Measurements from ENCODE around the gene CFAP54. TPM values are rescaled to one million over a fixed set of nuclear protein-coding genes. Genes with fewer than 3 reads are reported as not detected.

CFAP54 gene
- total and polyA plus RNA-seq, 2 experiments from 2014 or later: 0.07 to 0.76 TPM

GRCh38 chr12:96496944-96497343 is 7.6 kb downstream of the CFAP54 start:
- TF ChIP-seq ZNF331 (CRISPR knock-in tag; IDR thresholded peaks at IDR 0.05; ENCODE audit: low read depth) (no peak), EZH2phosphoT487 (IDR thresholded peaks at IDR 0.05; ENCODE audit: unreplicated experiment) (no peak), NANOG (IDR thresholded peaks at IDR 0.05; ENCODE audit: borderline replicate concordance) (no peak), EZH2 (IDR thresholded peaks at IDR 0.05; ENCODE audit: low read depth, unreplicated experiment) (no peak), POLR2AphosphoS5 (IDR thresholded peaks at IDR 0.05; ENCODE audit: low read depth) (no peak), CTCF (conservative IDR thresholded peaks at IDR 0.05; ENCODE audit: low read depth in 2 of 2) (no peak), CREB1 (CRISPR knock-in tag; IDR thresholded peaks at IDR 0.05; ENCODE audit: low read depth) (no peak), ZNF462 (CRISPR knock-in tag; IDR thresholded peaks at IDR 0.05) (no peak), REST (IDR thresholded peaks at IDR 0.05; ENCODE audit: unreplicated experiment) (no peak), JUNB (IDR thresholded peaks at IDR 0.05; ENCODE audit: unreplicated experiment) (no peak), ETS1 (IDR thresholded peaks at IDR 0.05) (no peak), ZNF114 (CRISPR knock-in tag; IDR thresholded peaks at IDR 0.05) (no peak), STAT1 (IDR thresholded peaks at IDR 0.05; ENCODE audit: unreplicated experiment) (no peak)
- Histone ChIP-seq H3K27ac (ENCODE audit: low read depth) (no peak overlapping the region), H3K36me3 (ENCODE audit: insufficient read depth) (no peaks in the 10 kb centered on the region), H3K4me2 (no peak overlapping the region), H3K27me3 (ENCODE audit: insufficient read depth) (no peaks in the 10 kb centered on the region), H3K4me3 (no peak overlapping the region), H3K9me2 (ENCODE audit: insufficient read depth) (peaks cover 8% of the 10 kb centered on the region), H2AFZ (no peak overlapping the region), H3K79me2 (replicated peaks; ENCODE audit: insufficient read depth) (no peaks in the 10 kb centered on the region), H4K20me1 (replicated peaks; ENCODE audit: insufficient read depth) (no peaks in the 10 kb centered on the region), H3K4me1 (ENCODE audit: insufficient read depth) (no peaks in the 10 kb centered on the region), H3F3A (replicated peaks; ENCODE audit: low read depth) (no peaks in the 10 kb centered on the region)
- no peaks in the 10 kb centered on the region for H3K27me3 Mint-ChIP-seq (ENCODE audit: insufficient read depth, low read depth, poor library complexity)
- no peak for ATAC-seq
- no peak overlapping the region for H3K4me3 Mint-ChIP-seq
- peaks cover 9% of the 10 kb centered on the region; the same call in 2 of the 3 replicates for H3K4me1 Mint-ChIP-seq
- DNase-seq (ENCODE audit: low spot score): no peak
- H3K27ac Mint-ChIP-seq: no peak overlapping the region
- no peaks in the 10 kb centered on the region for H3K9me3 Mint-ChIP-seq
- peaks cover 2% of the 10 kb centered on the region; the same call in 1 of the 3 replicates for H3K36me3 Mint-ChIP-seq (ENCODE audit: low read depth)
